Panc1 (cell line): Measurements from ENCODE around the gene PLCB1. TPM values are rescaled to one million over a fixed set of nuclear protein-coding genes. Genes with fewer than 3 reads are reported as not detected.

Experiments
- ATAC-seq: fragments of 200-7000 bp; cut with Tn5 transposase; 2 replicates; pipeline ENCODE4 v1.9.1; 2020; ENCODE audit warnings: mild to moderate bottlenecking, moderate library complexity
- BruUV-seq: library from RNA; stranded (reverse); fragments of 400-500 nt; replicated peaks from 2 replicates; lab custom pipeline; 2021; lab: Mats Ljungman, UMichigan
- CTCF ChIA-PET: fragments of 300-600 bp; sonication (Branson Sonifier 250); formaldehyde crosslinking; loops from one replicate; lab custom pipeline; 2022; ENCODE audit warnings: antibody characterized with exemption; lab: Charles Lee
- POLR2A ChIA-PET: fragments of 300-600 bp; sonication (Branson Sonifier 250); formaldehyde crosslinking; loops from one replicate; lab custom pipeline; 2022; ENCODE audit warnings: antibody characterized with exemption; lab: Charles Lee
- DNase-seq: peaks from one replicate; pipeline ENCODE4 v3.0.0-alpha.2; 2010; ENCODE audit warnings: low read depth, low spot score
- H3K27ac ChIP-seq: 2 replicates; pipeline ENCODE4 v1.5.1; 2011; ENCODE audit warnings: mild to moderate bottlenecking, low read length, inconsistent platforms
- H3K27me3 ChIP-seq: fragments of 200-500 bp; sonication (Bioruptor generic); 2 replicates; pipeline ENCODE4 v1.6.0; 2014; ENCODE audit warnings: low read length, inconsistent platforms; ENCODE audit not compliant: control insufficient read depth, insufficient read depth
- H3K36me3 ChIP-seq: fragments of 200-500 bp; sonication (Bioruptor generic); 2 replicates; pipeline ENCODE4 v1.5.1; 2014; ENCODE audit warnings: inconsistent platforms, mild to moderate bottlenecking, low read length, moderate library complexity; ENCODE audit not compliant: control insufficient read depth, insufficient read depth
- H3K4me1 ChIP-seq: 2 replicates; pipeline ENCODE4 v1.5.1; 2011; ENCODE audit warnings: inconsistent platforms, mild to moderate bottlenecking, low read length, moderate library complexity; ENCODE audit not compliant: control insufficient read depth, insufficient read depth
- H3K4me3 ChIP-seq, 2 experiments: 2 replicates each; pipeline ENCODE4 v1.5.1; 2011 to 2012; ENCODE audit warnings: low read depth in 2 of 2, low read length in 2 of 2, mild to moderate bottlenecking in 2 of 2, inconsistent platforms in 1 of 2, moderate library complexity in 1 of 2
- H3K9me3 ChIP-seq: fragments of 200-500 bp; sonication (Bioruptor generic); 2 replicates; pipeline ENCODE4 v1.5.1; 2014; ENCODE audit warnings: low read depth, mild to moderate bottlenecking, inconsistent platforms, low read length, moderate library complexity; ENCODE audit not compliant: control insufficient read depth, insufficient read depth
- POLR2AphosphoS5 ChIP-seq: IDR thresholded peaks from 2 replicates; pipeline ENCODE4 v1.6.1; 2012; ENCODE audit warnings: mild to moderate bottlenecking, low read depth, low read length, moderate library complexity
- SIN3A ChIP-seq: IDR thresholded peaks from 2 replicates; pipeline ENCODE4 v1.6.1; 2012; ENCODE audit warnings: low read depth, mild to moderate bottlenecking, low read length, moderate library complexity, borderline replicate concordance; ENCODE audit not compliant: insufficient read depth
- TCF7L2 ChIP-seq: IDR thresholded peaks from 2 replicates; pipeline ENCODE4 v1.6.1; 2011; ENCODE audit warnings: mild to moderate bottlenecking, low read depth, low read length, inconsistent platforms
- in situ Hi-C: cut with HindIII; loops from 2 replicates; pipeline ENCODE4 v1.10.0; 2016; ENCODE audit warnings: low sequenced_read_pairs, low pct_unique_long_range_greater_than_20kb
- intact Hi-C: fragments of 100-400 bp; cut with micrococcal nuclease; formaldehyde crosslinking; loops from one replicate; pipeline ENCODE4 v1.10.0; 2022; ENCODE audit not compliant: unreplicated experiment
- total RNA-seq: library from RNA; stranded (reverse); gene quantifications from one replicate; pipeline ENCODE4 v1.2.1, GENCODE V29; 2021; ENCODE audit not compliant: unreplicated experiment
- TF ChIP-seq, protein P1 (sequence below), 2 experiments: IDR thresholded peaks; 2 replicates each; pipeline ENCODE4 v1.6.1; 2011 to 2012; ENCODE audit warnings: low read depth in 2 of 2, control low read depth in 1 of 2, low read length in 1 of 2, mild to moderate bottlenecking in 1 of 2, moderate library complexity in 1 of 2; ENCODE audit not compliant: insufficient read depth in 1 of 2
- TF ChIP-seq, protein P2 (sequence below): fragments of 450-650 bp; IDR thresholded peaks from 2 replicates; pipeline ENCODE4 v1.5.1; 2017; ENCODE audit warnings: mild to moderate bottlenecking

PLCB1 gene
- total RNA-seq, 1 experiment from 2014 or later = 0.59 TPM

DNA sequence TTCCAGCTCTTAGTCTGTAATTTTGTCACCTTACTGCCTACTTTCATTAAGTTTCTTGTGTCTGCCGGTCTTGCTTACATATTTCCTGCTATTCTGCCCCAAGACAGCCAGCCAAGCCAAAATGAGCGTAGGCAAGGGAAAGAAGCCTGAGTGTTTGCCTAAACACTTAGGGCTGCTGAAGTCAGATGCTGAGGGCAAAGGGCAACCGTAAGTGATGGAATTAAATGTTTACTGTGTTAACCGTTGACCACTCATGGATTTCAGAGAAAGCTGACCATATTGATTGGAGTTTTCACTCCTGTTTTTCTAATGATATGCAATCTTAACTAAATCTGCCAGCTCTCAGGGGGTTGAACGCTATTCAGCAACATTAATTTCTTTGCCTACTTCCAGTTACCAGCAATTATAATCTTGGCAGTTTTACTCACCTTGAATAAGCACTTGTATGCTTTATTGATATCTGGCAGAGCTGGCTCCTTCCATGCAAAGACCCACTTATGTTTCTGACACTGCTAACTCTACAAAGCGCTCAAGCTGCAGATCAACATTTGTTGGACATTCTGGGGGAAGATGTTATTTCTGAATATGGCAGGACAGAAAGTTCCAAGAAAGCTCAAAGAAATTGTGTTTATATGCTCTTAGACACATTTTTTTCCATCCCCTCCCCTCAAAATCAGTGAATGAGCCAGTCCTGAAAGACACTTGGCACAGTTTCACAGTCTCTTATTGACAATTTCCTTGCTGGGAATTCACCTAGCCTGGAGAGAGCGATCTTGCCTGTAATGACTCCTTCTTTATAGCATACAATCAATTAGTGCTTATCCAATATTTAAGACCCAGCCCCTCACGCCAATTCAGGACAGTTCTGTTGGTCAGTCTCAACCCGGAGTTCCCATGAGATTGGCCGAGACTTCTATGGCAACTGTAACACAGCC lies 183.8 kb downstream of the PLCB1 start:
- ChIA-PET POLR2A (no interaction called here), CTCF (no interaction called here)
- ATAC-seq (no peak), DNase-seq (no peak)
- in situ Hi-C loops = no loop called here
- no TSS peak for BruUV-seq
- H3K9me3 ChIP-seq = no peaks in the 10 kb centered on the region
- H3K27me3 ChIP-seq = no peaks in the 10 kb centered on the region
- no peaks in the 10 kb centered on the region for H3K36me3 ChIP-seq
- TF ChIP-seq TCF7L2 (no peak), POLR2AphosphoS5 (no peak), SIN3A (no peak)
- TF ChIP-seq, protein P1, sequence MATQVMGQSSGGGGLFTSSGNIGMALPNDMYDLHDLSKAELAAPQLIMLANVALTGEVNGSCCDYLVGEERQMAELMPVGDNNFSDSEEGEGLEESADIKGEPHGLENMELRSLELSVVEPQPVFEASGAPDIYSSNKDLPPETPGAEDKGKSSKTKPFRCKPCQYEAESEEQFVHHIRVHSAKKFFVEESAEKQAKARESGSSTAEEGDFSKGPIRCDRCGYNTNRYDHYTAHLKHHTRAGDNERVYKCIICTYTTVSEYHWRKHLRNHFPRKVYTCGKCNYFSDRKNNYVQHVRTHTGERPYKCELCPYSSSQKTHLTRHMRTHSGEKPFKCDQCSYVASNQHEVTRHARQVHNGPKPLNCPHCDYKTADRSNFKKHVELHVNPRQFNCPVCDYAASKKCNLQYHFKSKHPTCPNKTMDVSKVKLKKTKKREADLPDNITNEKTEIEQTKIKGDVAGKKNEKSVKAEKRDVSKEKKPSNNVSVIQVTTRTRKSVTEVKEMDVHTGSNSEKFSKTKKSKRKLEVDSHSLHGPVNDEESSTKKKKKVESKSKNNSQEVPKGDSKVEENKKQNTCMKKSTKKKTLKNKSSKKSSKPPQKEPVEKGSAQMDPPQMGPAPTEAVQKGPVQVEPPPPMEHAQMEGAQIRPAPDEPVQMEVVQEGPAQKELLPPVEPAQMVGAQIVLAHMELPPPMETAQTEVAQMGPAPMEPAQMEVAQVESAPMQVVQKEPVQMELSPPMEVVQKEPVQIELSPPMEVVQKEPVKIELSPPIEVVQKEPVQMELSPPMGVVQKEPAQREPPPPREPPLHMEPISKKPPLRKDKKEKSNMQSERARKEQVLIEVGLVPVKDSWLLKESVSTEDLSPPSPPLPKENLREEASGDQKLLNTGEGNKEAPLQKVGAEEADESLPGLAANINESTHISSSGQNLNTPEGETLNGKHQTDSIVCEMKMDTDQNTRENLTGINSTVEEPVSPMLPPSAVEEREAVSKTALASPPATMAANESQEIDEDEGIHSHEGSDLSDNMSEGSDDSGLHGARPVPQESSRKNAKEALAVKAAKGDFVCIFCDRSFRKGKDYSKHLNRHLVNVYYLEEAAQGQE (IDR thresholded peaks at IDR 0.05; ENCODE audit: insufficient read depth in 1 of 2, low read depth in 2 of 2, low read length in 1 of 2) = no peak
- TF ChIP-seq, protein P2, sequence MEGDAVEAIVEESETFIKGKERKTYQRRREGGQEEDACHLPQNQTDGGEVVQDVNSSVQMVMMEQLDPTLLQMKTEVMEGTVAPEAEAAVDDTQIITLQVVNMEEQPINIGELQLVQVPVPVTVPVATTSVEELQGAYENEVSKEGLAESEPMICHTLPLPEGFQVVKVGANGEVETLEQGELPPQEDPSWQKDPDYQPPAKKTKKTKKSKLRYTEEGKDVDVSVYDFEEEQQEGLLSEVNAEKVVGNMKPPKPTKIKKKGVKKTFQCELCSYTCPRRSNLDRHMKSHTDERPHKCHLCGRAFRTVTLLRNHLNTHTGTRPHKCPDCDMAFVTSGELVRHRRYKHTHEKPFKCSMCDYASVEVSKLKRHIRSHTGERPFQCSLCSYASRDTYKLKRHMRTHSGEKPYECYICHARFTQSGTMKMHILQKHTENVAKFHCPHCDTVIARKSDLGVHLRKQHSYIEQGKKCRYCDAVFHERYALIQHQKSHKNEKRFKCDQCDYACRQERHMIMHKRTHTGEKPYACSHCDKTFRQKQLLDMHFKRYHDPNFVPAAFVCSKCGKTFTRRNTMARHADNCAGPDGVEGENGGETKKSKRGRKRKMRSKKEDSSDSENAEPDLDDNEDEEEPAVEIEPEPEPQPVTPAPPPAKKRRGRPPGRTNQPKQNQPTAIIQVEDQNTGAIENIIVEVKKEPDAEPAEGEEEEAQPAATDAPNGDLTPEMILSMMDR = no peak
- intact Hi-C loops = no loop called here
- H3K4me1 ChIP-seq = no peaks in the 10 kb centered on the region
- no peak overlapping the region for H3K27ac ChIP-seq
- no peak overlapping the region for H3K4me3 ChIP-seq

DNA sequence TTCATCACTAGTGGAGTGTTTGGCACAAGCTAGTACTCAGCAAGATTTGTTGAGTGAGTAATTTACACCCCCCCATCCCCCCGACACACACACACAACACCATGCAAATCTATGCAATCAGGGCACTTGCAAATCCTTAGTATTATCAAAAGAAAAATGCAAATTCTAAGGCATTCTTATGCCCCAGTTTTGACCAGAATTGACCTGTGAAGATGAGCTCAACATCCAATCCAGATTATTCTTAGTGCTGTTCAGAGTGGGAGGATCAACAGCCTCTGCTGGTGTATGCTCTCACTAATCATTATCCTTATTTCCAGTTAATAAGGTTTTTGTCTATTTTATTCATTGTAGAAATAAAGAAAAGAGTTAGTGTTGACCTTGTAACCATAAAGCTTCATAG lies 185.4 kb downstream of the PLCB1 start:
- POLR2A ChIA-PET = no interaction called here
- CTCF ChIA-PET = no interaction called here

More for the DNA sequence above, 185.4 kb downstream of the PLCB1 start:
- BruUV-seq = no TSS peak
- Histone ChIP-seq H3K27ac (no peak overlapping the region), H3K4me3 (no peak overlapping the region), H3K9me3 (no peaks in the 10 kb centered on the region), H3K4me1 (no peaks in the 10 kb centered on the region), H3K36me3 (no peaks in the 10 kb centered on the region), H3K27me3 (no peaks in the 10 kb centered on the region)
- DNase-seq (no peak), ATAC-seq (no peak)
- TF ChIP-seq, protein P1 (IDR thresholded peaks at IDR 0.05; ENCODE audit: insufficient read depth in 1 of 2, low read depth in 2 of 2, low read length in 1 of 2) = no peak
- TF ChIP-seq TCF7L2 (no peak), POLR2AphosphoS5 (no peak), SIN3A (no peak)
- TF ChIP-seq, protein P2 = no peak
- in situ Hi-C loops (no loop called here), intact Hi-C loops (no loop called here)
